HepG2 (cell line): Measurements from ENCODE around the gene NOTUM. TPM values are rescaled to one million over a fixed set of nuclear protein-coding genes. Genes with fewer than 3 reads are reported as not detected.

ENCODE experiments used
- ATM ChIP-seq: fragments of 450-650 bp; IDR thresholded peaks from 2 replicates; pipeline ENCODE4 v1.7.1; 2017; ENCODE audit warnings: mild to moderate bottlenecking, borderline replicate concordance
- CBFB ChIP-seq: sonication (generic); formaldehyde crosslinking; IDR thresholded peaks from 2 replicates; pipeline ENCODE4 v1.4.0; 2020; ENCODE audit warnings: missing genetic modification reagents
- CCAR2 ChIP-seq: fragments of 200-400 bp; formaldehyde crosslinking; optimal IDR thresholded peaks from 2 replicates; pipeline ENCODE3; 2018; ENCODE audit warnings: low read depth, mild to moderate bottlenecking, low read length, moderate library complexity
- GABPA ChIP-seq, 2 experiments: IDR thresholded peaks; 2 replicates each; pipeline ENCODE4 v1.6.1; 2011 to 2016; ENCODE audit warnings: low read depth in 2 of 2, low read length in 1 of 2, missing biosample characterization in 1 of 2, missing genetic modification characterization in 1 of 2
- HNF4A ChIP-seq: sonication (generic); formaldehyde crosslinking; IDR thresholded peaks from 2 replicates; pipeline ENCODE4 v1.4.0; 2020; ENCODE audit warnings: missing genetic modification reagents
- LBX2 ChIP-seq: sonication (generic); formaldehyde crosslinking; IDR thresholded peaks from 2 replicates; pipeline ENCODE4 v1.5.0; 2020; ENCODE audit warnings: missing genetic modification reagents, mild to moderate bottlenecking, borderline replicate concordance
- NR3C1 ChIP-seq: sonication (generic); formaldehyde crosslinking; IDR thresholded peaks from 2 replicates; pipeline ENCODE4 v1.4.0; 2020; ENCODE audit warnings: missing genetic modification reagents
- PCBP1 ChIP-seq: fragments of 200-400 bp; formaldehyde crosslinking; IDR thresholded peaks from 2 replicates; pipeline ENCODE4 v1.6.1; 2017; ENCODE audit warnings: mild to moderate bottlenecking, low read depth, low read length, borderline replicate concordance
- PHF8 ChIP-seq: sonication (generic); formaldehyde crosslinking; IDR thresholded peaks from 2 replicates; pipeline ENCODE4 v1.5.0; 2020; ENCODE audit warnings: missing genetic modification reagents
- RFXANK ChIP-seq: IDR thresholded peaks from 2 replicates; pipeline ENCODE4 v1.6.1; 2016
- TERF1 ChIP-seq: sonication (generic); formaldehyde crosslinking; IDR thresholded peaks from 2 replicates; pipeline ENCODE4 v1.8.0; 2022; ENCODE audit warnings: mild to moderate bottlenecking, missing genetic modification reagents, moderate library complexity
- U2AF2 ChIP-seq: fragments of 200-400 bp; formaldehyde crosslinking; IDR thresholded peaks from 2 replicates; pipeline ENCODE4 v1.6.1; 2017; ENCODE audit warnings: low read depth, mild to moderate bottlenecking, low read length
- XRCC5 ChIP-seq: fragments of 200-400 bp; formaldehyde crosslinking; optimal IDR thresholded peaks from 2 replicates; pipeline ENCODE3; 2017; ENCODE audit warnings: mild to moderate bottlenecking, low read length
- ZBTB7A ChIP-seq: sonication (generic); formaldehyde crosslinking; IDR thresholded peaks from 2 replicates; pipeline ENCODE4 v1.8.0; 2022; ENCODE audit warnings: mild to moderate bottlenecking, missing genetic modification reagents
- polyA plus RNA-seq, 8 experiments: library from polyadenylated mRNA; depleted of rRNA in 3 of 8; stranded (reverse) in 7 of 8; unstranded in 1 of 8; fragments of >200 nt; fragmentation: Illumina TruSeq in 4 of 8; extraction: Trizol in 4 of 8; gene quantifications; 2 replicates each; pipeline versions ENCODE4 v1.2.1 to v1.2.3, GENCODE V29; 2011 to 2016; ENCODE audit warnings: low read depth in 4 of 8, missing spikeins in 1 of 8, mixed read lengths in 1 of 8; ENCODE audit not compliant: insufficient read depth in 1 of 8
- total RNA-seq, 5 experiments: library from RNA; depleted of rRNA; stranded (reverse); fragments of >200 nt; fragmentation: Illumina TruSeq; extraction: Trizol; gene quantifications; 2 replicates each; pipeline ENCODE4 v1.2.3, GENCODE V29; 2016; ENCODE audit warnings: low read depth in 1 of 5
- TF ChIP-seq, protein P1 (sequence below), 2 experiments: fragments of 450-650 bp in 1 of 2; sonication (generic) in 1 of 2; formaldehyde crosslinking in 1 of 2; IDR thresholded peaks; 2 replicates each; pipeline versions ENCODE4 v1.6.1 to v1.8.0; 2016 to 2022; ENCODE audit warnings: antibody characterized with exemption in 1 of 2, mild to moderate bottlenecking in 1 of 2, missing genetic modification reagents in 1 of 2
- TF ChIP-seq, protein P2 (sequence below): conservative IDR thresholded peaks from 2 replicates; pipeline ENCODE4 v1.6.1; 2018; ENCODE audit warnings: missing genetic modification reagents

The NOTUM gene
- total and polyA plus RNA-seq, 2 of the 13 experiments (the other 11 are each of a cell fraction or from before 2014, with no cell fraction given): 150 to 160 TPM

- TF ChIP-seq, protein P1, sequence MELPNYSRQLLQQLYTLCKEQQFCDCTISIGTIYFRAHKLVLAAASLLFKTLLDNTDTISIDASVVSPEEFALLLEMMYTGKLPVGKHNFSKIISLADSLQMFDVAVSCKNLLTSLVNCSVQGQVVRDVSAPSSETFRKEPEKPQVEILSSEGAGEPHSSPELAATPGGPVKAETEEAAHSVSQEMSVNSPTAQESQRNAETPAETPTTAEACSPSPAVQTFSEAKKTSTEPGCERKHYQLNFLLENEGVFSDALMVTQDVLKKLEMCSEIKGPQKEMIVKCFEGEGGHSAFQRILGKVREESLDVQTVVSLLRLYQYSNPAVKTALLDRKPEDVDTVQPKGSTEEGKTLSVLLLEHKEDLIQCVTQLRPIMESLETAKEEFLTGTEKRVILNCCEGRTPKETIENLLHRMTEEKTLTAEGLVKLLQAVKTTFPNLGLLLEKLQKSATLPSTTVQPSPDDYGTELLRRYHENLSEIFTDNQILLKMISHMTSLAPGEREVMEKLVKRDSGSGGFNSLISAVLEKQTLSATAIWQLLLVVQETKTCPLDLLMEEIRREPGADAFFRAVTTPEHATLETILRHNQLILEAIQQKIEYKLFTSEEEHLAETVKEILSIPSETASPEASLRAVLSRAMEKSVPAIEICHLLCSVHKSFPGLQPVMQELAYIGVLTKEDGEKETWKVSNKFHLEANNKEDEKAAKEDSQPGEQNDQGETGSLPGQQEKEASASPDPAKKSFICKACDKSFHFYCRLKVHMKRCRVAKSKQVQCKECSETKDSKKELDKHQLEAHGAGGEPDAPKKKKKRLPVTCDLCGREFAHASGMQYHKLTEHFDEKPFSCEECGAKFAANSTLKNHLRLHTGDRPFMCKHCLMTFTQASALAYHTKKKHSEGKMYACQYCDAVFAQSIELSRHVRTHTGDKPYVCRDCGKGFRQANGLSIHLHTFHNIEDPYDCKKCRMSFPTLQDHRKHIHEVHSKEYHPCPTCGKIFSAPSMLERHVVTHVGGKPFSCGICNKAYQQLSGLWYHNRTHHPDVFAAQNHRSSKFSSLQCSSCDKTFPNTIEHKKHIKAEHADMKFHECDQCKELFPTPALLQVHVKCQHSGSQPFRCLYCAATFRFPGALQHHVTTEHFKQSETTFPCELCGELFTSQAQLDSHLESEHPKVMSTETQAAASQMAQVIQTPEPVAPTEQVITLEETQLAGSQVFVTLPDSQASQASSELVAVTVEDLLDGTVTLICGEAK (IDR thresholded peaks at IDR 0.05): no peak
- TF ChIP-seq, protein P1 (CRISPR knock-in tag; IDR thresholded peaks at IDR 0.05): peak; percentile 63; the same call in 1 of the 2 replicates
- no peak for TF ChIP-seq ATM
- peak; percentile 72; the same call in 1 of the 2 replicates for TF ChIP-seq ZBTB7A
- TF ChIP-seq CBFB (CRISPR knock-in tag): peak; percentile 75
- TF ChIP-seq PHF8 (CRISPR knock-in tag): peak; percentile 72
- TF ChIP-seq CCAR2: no peak
- 0 out of 2 replicates have a peak, but pooled peaks have one; percentile 21 for TF ChIP-seq U2AF2
- TF ChIP-seq LBX2: peak; percentile 54; the same call in 1 of the 2 replicates
- no peak for TF ChIP-seq NR3C1
- no peak for TF ChIP-seq GABPA (IDR thresholded peaks at IDR 0.05; ENCODE audit: low read depth, low read length)
- TF ChIP-seq GABPA (CRISPR knock-in tag; IDR thresholded peaks at IDR 0.05; ENCODE audit: low read depth): peak; percentile 62; the same call in 1 of the 2 replicates
- TF ChIP-seq XRCC5: no peak
- TF ChIP-seq PCBP1: 0 out of 2 replicates have a peak, but pooled peaks have one; percentile 50
- no peak; the same call in 1 of the 2 replicates for TF ChIP-seq RFXANK (CRISPR knock-in tag)
- peak; percentile 100 for TF ChIP-seq HNF4A
- TF ChIP-seq TERF1 (CRISPR knock-in tag): no peak
- TF ChIP-seq, protein P2, sequence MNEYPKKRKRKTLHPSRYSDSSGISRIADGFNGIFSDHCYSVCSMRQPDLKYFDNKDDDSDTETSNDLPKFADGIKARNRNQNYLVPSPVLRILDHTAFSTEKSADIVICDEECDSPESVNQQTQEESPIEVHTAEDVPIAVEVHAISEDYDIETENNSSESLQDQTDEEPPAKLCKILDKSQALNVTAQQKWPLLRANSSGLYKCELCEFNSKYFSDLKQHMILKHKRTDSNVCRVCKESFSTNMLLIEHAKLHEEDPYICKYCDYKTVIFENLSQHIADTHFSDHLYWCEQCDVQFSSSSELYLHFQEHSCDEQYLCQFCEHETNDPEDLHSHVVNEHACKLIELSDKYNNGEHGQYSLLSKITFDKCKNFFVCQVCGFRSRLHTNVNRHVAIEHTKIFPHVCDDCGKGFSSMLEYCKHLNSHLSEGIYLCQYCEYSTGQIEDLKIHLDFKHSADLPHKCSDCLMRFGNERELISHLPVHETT (CRISPR knock-in tag): peak; percentile 83; the same call in 1 of the 2 replicates
Observed at GRCh38 chr17:81909966-81910839, 50.8 kb downstream of the NOTUM start (continued).
